Measurements from ENCODE around the gene SPACDR.
A peak's percentile ranks its signal among the peaks of the same experiment; 100 is the strongest.

Gene SPACDR

GRCh38 chr7:100466653-100467605 lies 2.9 kb upstream of the SPACDR start:
- Histone ChIP-seq H3K4ac (ENCODE audit: low read depth in 1 of 2, low read length in 2 of 2) (no peak overlapping the region), H3K36me3 (ENCODE audit: control insufficient read depth in 1 of 2, insufficient read depth in 2 of 2, low read depth in 1 of 2, low read length in 2 of 2) (peaks cover 41 to 53% of the 10 kb centered on the region in 2 experiments), H3K18ac (ENCODE audit: low read depth in 1 of 2, low read length in 2 of 2) (no peak overlapping the region), H3K27me3 (ENCODE audit: control insufficient read depth in 1 of 2, insufficient read depth in 1 of 2, low read length in 2 of 2) (no peaks in the 10 kb centered on the region), H3K79me1 (replicated peaks; ENCODE audit: low read length, poor library complexity, severe bottlenecking) (peaks cover 27% of the 10 kb centered on the region), H3K9ac (ENCODE audit: low read length) (no peak overlapping the region), H3K23ac (ENCODE audit: low read length in 2 of 2) (no peak overlapping the region), H3K4me2 (ENCODE audit: low read length, poor library complexity, severe bottlenecking) (no peak overlapping the region), H4K8ac (ENCODE audit: low read length) (no peak overlapping the region), H3K4me3 (ENCODE audit: insufficient read depth in 1 of 2, low read depth in 1 of 2, low read length in 2 of 2) (peak overlapping the region in 1 of 2 experiments; percentile 7), H3K4me1 (ENCODE audit: control insufficient read depth, insufficient read depth, low read depth, low read length) (peaks cover 22% of the 10 kb centered on the region), H2BK15ac (ENCODE audit: low read depth, poor library complexity, severe bottlenecking) (no peak overlapping the region), H2AFZ (ENCODE audit: low read depth, low read length) (no peak overlapping the region), H3K27ac (ENCODE audit: low read length, poor library complexity, severe bottlenecking) (no peak overlapping the region), H3K9me3 (ENCODE audit: control insufficient read depth, low read length) (no peaks in the 10 kb centered on the region), H2BK12ac (ENCODE audit: low read length in 2 of 2) (peak overlapping the region in 1 of 2 experiments; percentile 40), H4K91ac (ENCODE audit: low read length) (no peak overlapping the region), H2BK120ac (ENCODE audit: low read depth, low read length) (no peak overlapping the region), H2BK5ac (ENCODE audit: low read depth, low read length, poor library complexity, severe bottlenecking) (no peak overlapping the region), H3K14ac (ENCODE audit: low read length in 2 of 2) (no peak overlapping the region), H2AK5ac (ENCODE audit: low read length, severe bottlenecking) (no peak overlapping the region)
- 94% methylated on average over 27 of the region's 32 CpGs for WGBS
- no peak for DNase-seq

- H3K36me3 ChIP-seq (ENCODE audit: control insufficient read depth in 1 of 2, insufficient read depth in 2 of 2, low read depth in 1 of 2, low read length in 2 of 2), result peaks cover 43 to 53% of the 10 kb centered on the region in 2 experiments
- H2AK5ac ChIP-seq (ENCODE audit: low read length, severe bottlenecking), result no peak overlapping the region
- no peak overlapping the region for H2AFZ ChIP-seq (ENCODE audit: low read depth, low read length)
- no peak overlapping the region for H3K27ac ChIP-seq (ENCODE audit: low read length, poor library complexity, severe bottlenecking)
- H3K79me1 ChIP-seq (replicated peaks; ENCODE audit: low read length, poor library complexity, severe bottlenecking), result peaks cover 23% of the 10 kb centered on the region
- H3K9me3 ChIP-seq (ENCODE audit: control insufficient read depth, low read length), result no peaks in the 10 kb centered on the region
- no peak overlapping the region for H3K23ac ChIP-seq (ENCODE audit: low read length in 2 of 2)
- no peak overlapping the region for H3K14ac ChIP-seq (ENCODE audit: low read length in 2 of 2)
- H4K8ac ChIP-seq (ENCODE audit: low read length), result peak overlapping the region; percentile 40
- WGBS, result 24% methylated on average over 17 of the region's 17 CpGs
- H3K18ac ChIP-seq (ENCODE audit: low read depth in 1 of 2, low read length in 2 of 2), result no peak overlapping the region
- H2BK15ac ChIP-seq (ENCODE audit: low read depth, poor library complexity, severe bottlenecking), result no peak overlapping the region
- H2BK12ac ChIP-seq (ENCODE audit: low read length in 2 of 2), result no peak overlapping the region
- no peak overlapping the region for H3K4ac ChIP-seq (ENCODE audit: low read depth in 1 of 2, low read length in 2 of 2)
- no peak overlapping the region for H2BK120ac ChIP-seq (ENCODE audit: low read depth, low read length)
- H4K91ac ChIP-seq (ENCODE audit: low read length), result no peak overlapping the region
- peaks cover 22% of the 10 kb centered on the region for H3K4me1 ChIP-seq (ENCODE audit: control insufficient read depth, insufficient read depth, low read depth, low read length)
- no peaks in the 10 kb centered on the region for H3K27me3 ChIP-seq (ENCODE audit: control insufficient read depth in 1 of 2, insufficient read depth in 1 of 2, low read length in 2 of 2)
- H2BK5ac ChIP-seq (ENCODE audit: low read depth, low read length, poor library complexity, severe bottlenecking), result no peak overlapping the region
- peak overlapping the region; percentile 38 for H3K9ac ChIP-seq (ENCODE audit: low read length)
- DNase-seq, result peak; percentile 77
- no peak overlapping the region for H3K4me3 ChIP-seq (ENCODE audit: insufficient read depth in 1 of 2, low read depth in 1 of 2, low read length in 2 of 2)
- H3K4me2 ChIP-seq (ENCODE audit: low read length, poor library complexity, severe bottlenecking), result no peak overlapping the region
These were observed 1.7 kb upstream of the SPACDR start for GRCh38 chr7:100465702-100466311.

- Histone ChIP-seq H2AK5ac (ENCODE audit: low read length, severe bottlenecking) (no peak overlapping the region), H3K18ac (ENCODE audit: low read depth in 1 of 2, low read length in 2 of 2) (no peak overlapping the region), H2BK120ac (ENCODE audit: low read depth, low read length) (no peak overlapping the region), H3K79me1 (replicated peaks; ENCODE audit: low read length, poor library complexity, severe bottlenecking) (peaks cover 20% of the 10 kb centered on the region), H3K23ac (ENCODE audit: low read length in 2 of 2) (no peak overlapping the region), H3K4ac (ENCODE audit: low read depth in 1 of 2, low read length in 2 of 2) (no peak overlapping the region), H4K8ac (ENCODE audit: low read length) (peak overlapping the region; percentile 40), H2BK15ac (ENCODE audit: low read depth, poor library complexity, severe bottlenecking) (no peak overlapping the region), H2AFZ (ENCODE audit: low read depth, low read length) (no peak overlapping the region), H3K4me3 (ENCODE audit: insufficient read depth in 1 of 2, low read depth in 1 of 2, low read length in 2 of 2) (no peak overlapping the region), H3K9me3 (ENCODE audit: control insufficient read depth, low read length) (no peaks in the 10 kb centered on the region), H3K4me2 (ENCODE audit: low read length, poor library complexity, severe bottlenecking) (no peak overlapping the region), H2BK5ac (ENCODE audit: low read depth, low read length, poor library complexity, severe bottlenecking) (no peak overlapping the region), H4K91ac (ENCODE audit: low read length) (no peak overlapping the region), H3K4me1 (ENCODE audit: control insufficient read depth, insufficient read depth, low read depth, low read length) (peaks cover 20% of the 10 kb centered on the region), H3K14ac (ENCODE audit: low read length in 2 of 2) (no peak overlapping the region), H3K27me3 (ENCODE audit: control insufficient read depth in 1 of 2, insufficient read depth in 1 of 2, low read length in 2 of 2) (no peaks in the 10 kb centered on the region), H3K36me3 (ENCODE audit: control insufficient read depth in 1 of 2, insufficient read depth in 2 of 2, low read depth in 1 of 2, low read length in 2 of 2) (peaks cover 41 to 51% of the 10 kb centered on the region in 2 experiments), H3K27ac (ENCODE audit: low read length, poor library complexity, severe bottlenecking) (no peak overlapping the region), H2BK12ac (ENCODE audit: low read length in 2 of 2) (no peak overlapping the region), H3K9ac (ENCODE audit: low read length) (peak overlapping the region; percentile 38)
- 73% methylated on average over 6 of the region's 8 CpGs for WGBS
- DNase-seq, result no peak
These were observed 1.2 kb upstream of the SPACDR start for GRCh38 chr7:100465299-100465698.

- no peak overlapping the region for H2BK5ac ChIP-seq (ENCODE audit: low read depth, low read length, poor library complexity, severe bottlenecking)
- no peak overlapping the region for H2AFZ ChIP-seq (ENCODE audit: low read depth, low read length)
- no peak for DNase-seq
- H2BK120ac ChIP-seq (ENCODE audit: low read depth, low read length), result no peak overlapping the region
- H3K9me3 ChIP-seq (ENCODE audit: control insufficient read depth, low read length), result no peaks in the 10 kb centered on the region
- WGBS, result 100% methylated on average over 2 of the region's 2 CpGs
- no peak overlapping the region for H3K4ac ChIP-seq (ENCODE audit: low read depth in 1 of 2, low read length in 2 of 2)
- no peak overlapping the region for H2BK12ac ChIP-seq (ENCODE audit: low read length in 2 of 2)
- no peak overlapping the region for H3K18ac ChIP-seq (ENCODE audit: low read depth in 1 of 2, low read length in 2 of 2)
- no peak overlapping the region for H2AK5ac ChIP-seq (ENCODE audit: low read length, severe bottlenecking)
- H3K14ac ChIP-seq (ENCODE audit: low read length in 2 of 2), result no peak overlapping the region
- H4K91ac ChIP-seq (ENCODE audit: low read length), result no peak overlapping the region
- H3K79me1 ChIP-seq (replicated peaks; ENCODE audit: low read length, poor library complexity, severe bottlenecking), result peaks cover 20% of the 10 kb centered on the region
- no peak overlapping the region for H3K27ac ChIP-seq (ENCODE audit: low read length, poor library complexity, severe bottlenecking)
- peak overlapping the region; percentile 38 for H3K9ac ChIP-seq (ENCODE audit: low read length)
- H3K4me1 ChIP-seq (ENCODE audit: control insufficient read depth, insufficient read depth, low read depth, low read length), result peaks cover 20% of the 10 kb centered on the region
- peaks cover 40 to 46% of the 10 kb centered on the region in 2 experiments for H3K36me3 ChIP-seq (ENCODE audit: control insufficient read depth in 1 of 2, insufficient read depth in 2 of 2, low read depth in 1 of 2, low read length in 2 of 2)
- H3K4me3 ChIP-seq (ENCODE audit: insufficient read depth in 1 of 2, low read depth in 1 of 2, low read length in 2 of 2), result no peak overlapping the region
- no peaks in the 10 kb centered on the region for H3K27me3 ChIP-seq (ENCODE audit: control insufficient read depth in 1 of 2, insufficient read depth in 1 of 2, low read length in 2 of 2)
- H2BK15ac ChIP-seq (ENCODE audit: low read depth, poor library complexity, severe bottlenecking), result no peak overlapping the region
- H4K8ac ChIP-seq (ENCODE audit: low read length), result no peak overlapping the region
- no peak overlapping the region for H3K23ac ChIP-seq (ENCODE audit: low read length in 2 of 2)
- no peak overlapping the region for H3K4me2 ChIP-seq (ENCODE audit: low read length, poor library complexity, severe bottlenecking)
These were observed 731 bp upstream of the SPACDR start for GRCh38 chr7:100464791-100465190.
